ENCODE data around the gene MPG.

MPG gene

GRCh38 chr16:133716-134115 lies 55.7 kb downstream of the MPG start:
- Mint-ChIP-seq H3K9me3 (peaks cover 4% of the 10 kb centered on the region), H3K27me3 (ENCODE audit: low read depth, poor library complexity) (peaks cover 5% of the 10 kb centered on the region), H3K4me1 (peaks cover 3% of the 10 kb centered on the region), H3K36me3 (ENCODE audit: low read depth) (peaks cover 34% of the 10 kb centered on the region), H3K4me3 (no peak overlapping the region), H3K27ac (no peak overlapping the region)
- TF ChIP-seq, protein P1, sequence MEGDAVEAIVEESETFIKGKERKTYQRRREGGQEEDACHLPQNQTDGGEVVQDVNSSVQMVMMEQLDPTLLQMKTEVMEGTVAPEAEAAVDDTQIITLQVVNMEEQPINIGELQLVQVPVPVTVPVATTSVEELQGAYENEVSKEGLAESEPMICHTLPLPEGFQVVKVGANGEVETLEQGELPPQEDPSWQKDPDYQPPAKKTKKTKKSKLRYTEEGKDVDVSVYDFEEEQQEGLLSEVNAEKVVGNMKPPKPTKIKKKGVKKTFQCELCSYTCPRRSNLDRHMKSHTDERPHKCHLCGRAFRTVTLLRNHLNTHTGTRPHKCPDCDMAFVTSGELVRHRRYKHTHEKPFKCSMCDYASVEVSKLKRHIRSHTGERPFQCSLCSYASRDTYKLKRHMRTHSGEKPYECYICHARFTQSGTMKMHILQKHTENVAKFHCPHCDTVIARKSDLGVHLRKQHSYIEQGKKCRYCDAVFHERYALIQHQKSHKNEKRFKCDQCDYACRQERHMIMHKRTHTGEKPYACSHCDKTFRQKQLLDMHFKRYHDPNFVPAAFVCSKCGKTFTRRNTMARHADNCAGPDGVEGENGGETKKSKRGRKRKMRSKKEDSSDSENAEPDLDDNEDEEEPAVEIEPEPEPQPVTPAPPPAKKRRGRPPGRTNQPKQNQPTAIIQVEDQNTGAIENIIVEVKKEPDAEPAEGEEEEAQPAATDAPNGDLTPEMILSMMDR (IDR thresholded peaks at IDR 0.05) = no peak
- DNase-seq = no peak

Data from nephron progenitor cell (in vitro differentiated cells).